GM13976 (cell line): Measurements from ENCODE around the gene RBM27.

Experiments used
- DNase-seq: peaks from one replicate; pipeline ENCODE4 v3.0.0; 2012; ENCODE audit warnings: low spot score
- CTCF ChIP-seq: IDR thresholded peaks from 2 replicates; pipeline ENCODE4 v1.5.1; 2012; ENCODE audit warnings: borderline replicate concordance, mild to moderate bottlenecking; ENCODE audit not compliant: insufficient read depth; ENCODE audit errors: extremely low read depth, missing control alignments, control extremely low read depth
- in situ Hi-C: fragments of 300-500 bp; cut with MboI; formaldehyde crosslinking; loops from one replicate; pipeline ENCODE4 v1.12.0; 2022; ENCODE audit warnings: low sequenced_read_pairs, mixed read lengths, inconsistent platforms; ENCODE audit not compliant: unreplicated experiment

RBM27 gene

GRCh38 chr5:146219243-146219642 lies 15.8 kb downstream of the RBM27 start:
- in situ Hi-C loops = no loop called here
- no peak for TF ChIP-seq CTCF

GRCh38 chr5:146221234-146221633 lies 17.8 kb downstream of the RBM27 start:
- in situ Hi-C loops = no loop called here
- no peak for DNase-seq
- no peak for TF ChIP-seq CTCF

More at GRCh38 chr5:146219243-146219642, 15.8 kb downstream of the RBM27 start:
- no peak for DNase-seq

- in situ Hi-C loops = no loop called here
- TF ChIP-seq CTCF = no peak
- no peak for DNase-seq
Observed at GRCh38 chr5:146222005-146222404, 18.6 kb downstream of the RBM27 start.

GRCh38 chr5:146223179-146223578 lies 19.8 kb downstream of the RBM27 start:
- no peak for DNase-seq
- in situ Hi-C loops = no loop called here
- TF ChIP-seq CTCF = no peak

GRCh38 chr5:146229222-146229621 lies 25.8 kb downstream of the RBM27 start:
- no peak for DNase-seq
- in situ Hi-C loops = no loop called here
- TF ChIP-seq CTCF = no peak

GRCh38 chr5:146232223-146232622 lies 28.8 kb downstream of the RBM27 start:
- in situ Hi-C loops = no loop called here
- DNase-seq = no peak
- TF ChIP-seq CTCF = no peak

- no peak for DNase-seq
- in situ Hi-C loops = no loop called here
- no peak for TF ChIP-seq CTCF
Observed at GRCh38 chr5:146233441-146233840, 30.0 kb downstream of the RBM27 start.
